ENCODE results near the gene UBALD2.
"Not testable (repeated sequence)": the region's sequence is repeated elsewhere in the genome, so short reads cannot be mapped to it uniquely, and the experiment has no call there.

Gene UBALD2

DNA sequence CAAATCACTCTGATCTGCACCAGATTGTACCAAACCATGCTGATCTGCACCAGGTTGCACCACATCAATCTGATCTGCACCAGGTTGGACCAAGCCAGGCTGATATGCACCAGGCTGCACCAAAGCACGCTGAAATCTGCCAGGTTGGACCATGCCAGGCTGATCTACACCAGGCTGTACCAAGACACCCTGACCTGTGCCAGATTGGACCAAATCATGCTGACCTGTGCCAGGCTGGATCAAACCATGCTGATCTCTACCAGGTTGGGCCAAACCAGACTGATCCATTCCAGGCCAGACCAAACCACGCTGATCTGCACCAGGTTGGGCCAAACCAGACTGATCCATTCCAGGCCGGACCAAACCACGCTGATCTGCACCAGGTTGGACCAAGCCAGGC lies 27.4 kb downstream of the UBALD2 start:
- TF ChIP-seq, protein P1, sequence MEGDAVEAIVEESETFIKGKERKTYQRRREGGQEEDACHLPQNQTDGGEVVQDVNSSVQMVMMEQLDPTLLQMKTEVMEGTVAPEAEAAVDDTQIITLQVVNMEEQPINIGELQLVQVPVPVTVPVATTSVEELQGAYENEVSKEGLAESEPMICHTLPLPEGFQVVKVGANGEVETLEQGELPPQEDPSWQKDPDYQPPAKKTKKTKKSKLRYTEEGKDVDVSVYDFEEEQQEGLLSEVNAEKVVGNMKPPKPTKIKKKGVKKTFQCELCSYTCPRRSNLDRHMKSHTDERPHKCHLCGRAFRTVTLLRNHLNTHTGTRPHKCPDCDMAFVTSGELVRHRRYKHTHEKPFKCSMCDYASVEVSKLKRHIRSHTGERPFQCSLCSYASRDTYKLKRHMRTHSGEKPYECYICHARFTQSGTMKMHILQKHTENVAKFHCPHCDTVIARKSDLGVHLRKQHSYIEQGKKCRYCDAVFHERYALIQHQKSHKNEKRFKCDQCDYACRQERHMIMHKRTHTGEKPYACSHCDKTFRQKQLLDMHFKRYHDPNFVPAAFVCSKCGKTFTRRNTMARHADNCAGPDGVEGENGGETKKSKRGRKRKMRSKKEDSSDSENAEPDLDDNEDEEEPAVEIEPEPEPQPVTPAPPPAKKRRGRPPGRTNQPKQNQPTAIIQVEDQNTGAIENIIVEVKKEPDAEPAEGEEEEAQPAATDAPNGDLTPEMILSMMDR (IDR thresholded peaks at IDR 0.05; ENCODE audit: low read depth, low read length), result no peak

DNA sequence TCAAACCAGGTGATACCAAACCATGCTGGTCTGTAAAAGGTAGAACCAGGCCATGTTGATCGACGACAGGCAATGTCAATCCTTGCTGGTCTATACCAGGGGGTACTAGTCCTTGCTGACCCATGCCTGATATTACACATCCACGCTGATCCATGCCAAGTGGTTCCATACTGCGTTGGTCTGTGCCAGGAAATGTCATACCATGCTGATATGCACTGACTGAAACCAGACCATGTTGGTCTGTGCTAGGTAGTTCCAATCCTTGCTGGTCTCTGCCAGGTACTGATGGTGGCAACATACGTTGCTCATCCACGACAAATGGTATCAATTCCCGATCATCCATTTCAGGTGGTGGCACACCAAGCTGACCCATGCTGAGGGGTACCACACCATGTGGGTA lies 28.0 kb downstream of the UBALD2 start:
- no peak overlapping the region for H3K4me3 ChIP-seq (ENCODE audit: low read depth, low read length)
- TF ChIP-seq, protein P1 (IDR thresholded peaks at IDR 0.05; ENCODE audit: low read depth, low read length), result no peak

More for the DNA sequence above, 27.4 kb downstream of the UBALD2 start:
- no peak overlapping the region for H3K4me3 ChIP-seq (ENCODE audit: low read depth, low read length)

DNA sequence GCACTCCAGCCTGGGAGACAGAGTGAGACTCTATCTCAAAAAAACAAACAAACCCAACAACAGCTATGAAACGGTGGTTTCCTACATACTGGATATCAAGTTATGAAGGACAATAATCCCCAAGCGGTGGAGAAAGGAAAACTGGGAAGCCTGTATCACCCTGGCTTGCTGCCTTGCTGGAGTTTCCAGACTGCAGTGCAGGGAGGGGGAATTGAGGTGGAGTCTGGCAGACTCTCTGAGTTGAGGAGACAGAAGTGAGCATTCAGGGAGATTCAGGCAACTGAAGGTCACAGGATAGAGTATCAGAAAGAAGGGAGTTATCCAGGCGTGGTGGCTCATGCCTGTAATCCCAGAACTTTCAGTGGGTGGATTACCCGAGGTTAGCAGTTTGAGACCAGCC lies 31.0 kb downstream of the UBALD2 start:
- TF ChIP-seq, protein P1 (IDR thresholded peaks at IDR 0.05; ENCODE audit: low read depth, low read length), result no peak
- no peak overlapping the region for H3K4me3 ChIP-seq (ENCODE audit: low read depth, low read length)

DNA sequence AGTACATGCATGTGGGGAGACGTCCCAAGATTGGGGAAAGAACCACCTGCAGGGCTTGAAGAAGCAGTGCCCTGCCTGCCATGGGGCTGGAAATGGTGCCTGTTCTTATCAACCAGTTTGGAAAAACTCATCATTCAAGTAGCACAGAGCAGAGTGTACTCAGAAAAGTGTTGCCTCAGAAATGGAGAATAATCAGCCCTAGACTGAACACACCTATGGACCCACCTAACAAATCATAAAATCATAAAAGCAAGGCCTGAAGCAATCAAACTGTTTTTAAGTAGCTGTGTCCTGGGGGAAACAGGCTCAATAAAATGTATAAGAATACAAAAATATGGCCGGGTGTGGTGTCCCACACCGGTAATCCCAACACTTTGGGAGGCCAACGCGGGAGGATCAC lies 31.7 kb downstream of the UBALD2 start:
- TF ChIP-seq, protein P1 (IDR thresholded peaks at IDR 0.05; ENCODE audit: low read depth, low read length), result no peak
- H3K4me3 ChIP-seq (ENCODE audit: low read depth, low read length), result no peak overlapping the region

DNA sequence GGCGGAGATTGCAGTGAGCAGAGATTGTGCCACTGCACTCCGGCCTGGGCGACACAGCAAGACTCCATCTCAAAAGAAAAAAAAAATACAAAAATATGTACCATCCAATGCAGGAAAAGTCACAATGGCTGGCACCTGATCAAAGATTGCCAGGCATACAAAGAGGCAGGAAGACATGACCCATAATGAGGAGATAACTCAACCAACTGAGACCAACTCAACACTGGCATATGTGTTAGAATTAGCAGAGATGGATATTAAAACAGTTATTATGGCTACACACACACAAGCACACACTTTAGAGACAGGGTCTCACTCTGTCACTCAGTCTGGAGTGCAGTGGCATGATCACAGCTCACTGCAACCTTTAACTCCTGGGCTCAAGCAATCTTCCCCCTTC lies 32.3 kb downstream of the UBALD2 start:
- TF ChIP-seq, protein P1 (IDR thresholded peaks at IDR 0.05; ENCODE audit: low read depth, low read length), result no peak
- H3K4me3 ChIP-seq (ENCODE audit: low read depth, low read length), result no peak overlapping the region

DNA sequence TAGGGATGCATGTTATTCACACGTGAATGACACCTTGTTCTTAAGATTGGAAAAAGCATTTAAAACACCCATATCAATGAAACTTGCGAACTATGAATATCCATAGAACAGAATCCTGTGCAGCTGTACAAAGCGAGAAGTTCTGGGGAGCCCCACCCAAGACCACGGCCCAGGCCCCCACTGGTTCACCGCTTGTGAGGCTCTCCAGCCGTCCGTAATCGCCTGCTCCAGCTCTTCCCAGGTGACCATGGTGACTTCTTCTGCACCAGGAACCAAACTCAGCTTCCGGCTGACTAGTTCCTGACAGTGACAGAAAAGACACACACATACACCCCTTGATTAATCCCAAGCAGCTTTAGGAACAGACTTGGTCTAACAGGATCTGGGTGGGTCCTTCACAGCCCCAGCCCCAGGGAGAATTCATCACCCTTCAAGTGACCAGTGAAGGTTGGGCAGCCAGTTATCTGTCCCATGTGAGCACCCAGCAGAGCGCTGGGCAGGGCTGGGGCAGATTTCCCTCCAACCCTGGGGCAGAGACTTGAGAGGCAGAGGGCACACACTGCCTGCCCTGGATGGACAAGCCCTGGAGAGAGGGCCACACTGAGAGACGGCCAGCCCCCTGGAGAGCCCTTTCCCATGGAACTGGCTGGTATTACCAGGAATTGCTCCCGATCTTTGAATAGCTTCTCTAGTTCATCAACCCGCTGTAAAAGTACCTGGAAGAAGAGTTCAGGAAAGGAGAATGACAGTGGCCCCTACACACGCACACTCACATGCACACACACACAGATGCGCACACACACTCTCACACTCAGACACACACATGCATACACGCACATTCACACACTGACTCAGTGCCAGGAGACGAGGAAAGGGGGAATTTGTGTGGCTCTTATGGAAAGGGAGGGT lies 39.3 kb downstream of the UBALD2 start:
- no peak overlapping the region for H3K4me3 ChIP-seq (ENCODE audit: low read depth, low read length)
- TF ChIP-seq, protein P1 (IDR thresholded peaks at IDR 0.05; ENCODE audit: low read depth, low read length), result no peak

DNA sequence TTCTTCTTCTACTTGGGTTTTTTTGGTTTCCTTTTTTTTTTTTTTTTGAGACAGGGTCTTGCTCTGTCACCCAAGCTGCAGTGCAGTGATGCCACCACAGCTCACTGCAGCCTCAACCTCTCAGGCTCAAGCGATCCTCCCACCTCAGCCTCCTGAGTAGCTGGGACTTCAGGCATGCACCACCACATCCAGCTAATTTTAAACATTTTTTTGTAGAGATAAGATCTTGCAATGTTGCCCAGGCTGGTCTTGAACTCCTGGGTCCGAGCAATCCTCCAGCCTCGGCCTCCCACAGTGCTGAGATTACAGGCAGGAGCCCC lies 39.9 kb downstream of the UBALD2 start:
- not testable (repeated sequence) for H3K4me3 ChIP-seq (ENCODE audit: low read depth, low read length)
